Testis (tissue), 2 donors: ENCODE data around the gene FDXR.

ENCODE experiments used
- POLR2A ChIP-seq: fragments of 450-650 bp; IDR thresholded peaks from one replicate; pipeline ENCODE4 v1.6.1; 2017; ENCODE audit warnings: antibody characterized with exemption, mild to moderate bottlenecking, moderate library complexity
- TF ChIP-seq, protein P1 (sequence below), 3 experiments: fragments of 450-650 bp in 2 of 3; fragments of 200-600 bp in 1 of 3; sonication (generic) in 1 of 3; IDR thresholded peaks; one replicate each; pipeline ENCODE4 v1.5.1; 2016 to 2019; ENCODE audit warnings: antibody characterized with exemption in 3 of 3, mild to moderate bottlenecking in 2 of 3, moderate library complexity in 1 of 3

- TF ChIP-seq, protein P1, sequence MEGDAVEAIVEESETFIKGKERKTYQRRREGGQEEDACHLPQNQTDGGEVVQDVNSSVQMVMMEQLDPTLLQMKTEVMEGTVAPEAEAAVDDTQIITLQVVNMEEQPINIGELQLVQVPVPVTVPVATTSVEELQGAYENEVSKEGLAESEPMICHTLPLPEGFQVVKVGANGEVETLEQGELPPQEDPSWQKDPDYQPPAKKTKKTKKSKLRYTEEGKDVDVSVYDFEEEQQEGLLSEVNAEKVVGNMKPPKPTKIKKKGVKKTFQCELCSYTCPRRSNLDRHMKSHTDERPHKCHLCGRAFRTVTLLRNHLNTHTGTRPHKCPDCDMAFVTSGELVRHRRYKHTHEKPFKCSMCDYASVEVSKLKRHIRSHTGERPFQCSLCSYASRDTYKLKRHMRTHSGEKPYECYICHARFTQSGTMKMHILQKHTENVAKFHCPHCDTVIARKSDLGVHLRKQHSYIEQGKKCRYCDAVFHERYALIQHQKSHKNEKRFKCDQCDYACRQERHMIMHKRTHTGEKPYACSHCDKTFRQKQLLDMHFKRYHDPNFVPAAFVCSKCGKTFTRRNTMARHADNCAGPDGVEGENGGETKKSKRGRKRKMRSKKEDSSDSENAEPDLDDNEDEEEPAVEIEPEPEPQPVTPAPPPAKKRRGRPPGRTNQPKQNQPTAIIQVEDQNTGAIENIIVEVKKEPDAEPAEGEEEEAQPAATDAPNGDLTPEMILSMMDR (IDR thresholded peaks at IDR 0.05) = no peak
- no peak for TF ChIP-seq POLR2A
Measured at GRCh38 chr17:74862919-74863318, 9.9 kb downstream of the FDXR start.
